Ectodermal cell (in vitro differentiated cells): Measurements from ENCODE around the gene PRR29.

Source experiments
- H3K27ac ChIP-seq: 2 replicates; pipeline ENCODE4 v1.7.0; 2013; ENCODE audit warnings: mild to moderate bottlenecking, low read depth, low read length; ENCODE audit not compliant: insufficient read depth, poor library complexity, severe bottlenecking
- H3K27me3 ChIP-seq: 2 replicates; pipeline ENCODE4 v1.7.0; 2013; ENCODE audit warnings: mild to moderate bottlenecking, low read length; ENCODE audit not compliant: insufficient read depth, control insufficient read depth, poor library complexity, severe bottlenecking
- H3K36me3 ChIP-seq: one replicate; pipeline ENCODE4 v1.7.0; 2013; ENCODE audit warnings: low read length; ENCODE audit not compliant: control insufficient read depth, insufficient read depth
- H3K4me1 ChIP-seq: one replicate; pipeline ENCODE4 v1.7.0; 2013; ENCODE audit warnings: low read length; ENCODE audit not compliant: control insufficient read depth, insufficient read depth
- H3K4me3 ChIP-seq: 2 replicates; pipeline ENCODE4 v1.7.0; 2013; ENCODE audit warnings: low read depth, low read length, control low read depth; ENCODE audit not compliant: insufficient read depth
- H3K9me3 ChIP-seq: 2 replicates; pipeline ENCODE4 v1.7.0; 2013; ENCODE audit warnings: mild to moderate bottlenecking, low read length, moderate library complexity; ENCODE audit not compliant: control insufficient read depth
- WGBS, 2 experiments: methylation state at CpG; one replicate each; pipeline ENCODE4 v1.1.7; 2013; ENCODE audit warnings: missing lambda C conversion rate in 2 of 2; 5-methylcytosine and 5-hydroxymethylcytosine counted together

Gene PRR29

DNA sequence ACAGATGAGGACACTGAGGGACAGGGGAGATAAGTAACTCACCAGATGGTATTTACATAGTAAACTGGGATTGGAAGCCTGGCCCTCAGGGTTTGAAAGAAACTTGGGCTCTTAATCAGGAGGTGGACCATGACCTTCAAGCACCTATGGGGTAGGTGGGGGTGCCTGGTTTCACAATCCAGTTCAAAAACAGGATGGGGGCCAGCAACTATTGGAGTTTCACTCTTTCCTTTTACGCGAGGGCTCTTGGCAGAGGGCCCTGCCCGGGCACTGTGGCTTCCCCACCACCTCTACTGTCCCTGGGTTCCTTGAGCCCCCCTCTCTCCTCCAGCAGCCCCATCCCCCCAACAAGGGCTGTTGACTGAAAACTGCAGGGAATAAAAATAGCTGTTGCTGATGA, 11.3 kb upstream of the PRR29 start:
- Histone ChIP-seq H3K4me3 (no peak overlapping the region), H3K36me3 (no peaks in the 10 kb centered on the region), H3K27ac (no peak overlapping the region), H3K27me3 (peaks cover 4% of the 10 kb centered on the region), H3K9me3 (peaks cover 2% of the 10 kb centered on the region), H3K4me1 (peaks cover 16% of the 10 kb centered on the region)
- WGBS, 2 experiments: 84 to 98% methylated on average over 3 of the region's 3 CpGs

GRCh38 chr17:63987221-63988126, 10.7 kb upstream of the PRR29 start:
- H3K4me3 ChIP-seq: no peak overlapping the region
- H3K4me1 ChIP-seq: peaks cover 16% of the 10 kb centered on the region
- H3K27me3 ChIP-seq: peaks cover 9% of the 10 kb centered on the region
- no peak overlapping the region for H3K27ac ChIP-seq
- no peaks in the 10 kb centered on the region for H3K36me3 ChIP-seq
- H3K9me3 ChIP-seq: no peaks in the 10 kb centered on the region
- 83 to 84% methylated on average over 18 of the region's 18 CpGs for WGBS, 2 experiments

- WGBS, 2 experiments: 90 to 91% methylated on average over 5 of the region's 5 CpGs
- peaks cover 12% of the 10 kb centered on the region for H3K27me3 ChIP-seq
- H3K36me3 ChIP-seq: no peaks in the 10 kb centered on the region
- H3K4me1 ChIP-seq: peaks cover 16% of the 10 kb centered on the region
- H3K9me3 ChIP-seq: no peaks in the 10 kb centered on the region
- no peak overlapping the region for H3K27ac ChIP-seq
- no peak overlapping the region for H3K4me3 ChIP-seq
Observed at GRCh38 chr17:63988127-63988478, 10.0 kb upstream of the PRR29 start.

- Histone ChIP-seq H3K27me3 (peaks cover 12% of the 10 kb centered on the region), H3K4me1 (peaks cover 16% of the 10 kb centered on the region), H3K36me3 (no peaks in the 10 kb centered on the region), H3K27ac (no peak overlapping the region), H3K9me3 (no peaks in the 10 kb centered on the region), H3K4me3 (no peak overlapping the region)
- WGBS, 2 experiments: 47 to 48% methylated on average over 35 of the region's 35 CpGs
Observed at GRCh38 chr17:63988741-63989621, 9.2 kb upstream of the PRR29 start.

GRCh38 chr17:63989622-63990345, 8.4 kb upstream of the PRR29 start:
- Histone ChIP-seq H3K36me3 (no peaks in the 10 kb centered on the region), H3K9me3 (no peaks in the 10 kb centered on the region), H3K4me1 (peaks cover 16% of the 10 kb centered on the region), H3K4me3 (no peak overlapping the region), H3K27ac (no peak overlapping the region), H3K27me3 (peaks cover 12% of the 10 kb centered on the region)
- WGBS, 2 experiments: 93% methylated on average over 21 of the region's 21 CpGs

DNA sequence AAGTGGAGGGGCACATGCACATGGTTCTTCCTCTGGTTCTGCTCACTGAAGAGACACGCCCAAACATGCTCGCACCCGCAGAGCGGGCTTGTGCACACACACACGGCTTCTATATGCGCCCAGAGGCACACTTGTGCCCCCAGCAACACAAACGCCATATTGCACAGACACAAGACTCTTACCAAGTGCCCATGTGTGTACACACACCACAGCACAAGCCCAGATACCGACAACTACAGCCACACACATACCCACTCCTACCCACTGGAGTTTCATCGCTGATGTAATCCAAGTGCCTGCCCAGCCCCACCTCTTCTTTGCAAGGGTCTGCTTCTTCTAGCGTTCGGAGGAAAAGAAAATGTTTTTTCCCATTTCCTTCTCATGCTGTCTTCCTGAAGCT, 6.5 kb upstream of the PRR29 start:
- no peaks in the 10 kb centered on the region for H3K36me3 ChIP-seq
- H3K9me3 ChIP-seq: no peaks in the 10 kb centered on the region
- 91 to 93% methylated on average over 11 of the region's 11 CpGs for WGBS, 2 experiments
- H3K4me3 ChIP-seq: no peak overlapping the region
- no peak overlapping the region for H3K27ac ChIP-seq
- peaks cover 15% of the 10 kb centered on the region for H3K27me3 ChIP-seq
- H3K4me1 ChIP-seq: peaks cover 16% of the 10 kb centered on the region

DNA sequence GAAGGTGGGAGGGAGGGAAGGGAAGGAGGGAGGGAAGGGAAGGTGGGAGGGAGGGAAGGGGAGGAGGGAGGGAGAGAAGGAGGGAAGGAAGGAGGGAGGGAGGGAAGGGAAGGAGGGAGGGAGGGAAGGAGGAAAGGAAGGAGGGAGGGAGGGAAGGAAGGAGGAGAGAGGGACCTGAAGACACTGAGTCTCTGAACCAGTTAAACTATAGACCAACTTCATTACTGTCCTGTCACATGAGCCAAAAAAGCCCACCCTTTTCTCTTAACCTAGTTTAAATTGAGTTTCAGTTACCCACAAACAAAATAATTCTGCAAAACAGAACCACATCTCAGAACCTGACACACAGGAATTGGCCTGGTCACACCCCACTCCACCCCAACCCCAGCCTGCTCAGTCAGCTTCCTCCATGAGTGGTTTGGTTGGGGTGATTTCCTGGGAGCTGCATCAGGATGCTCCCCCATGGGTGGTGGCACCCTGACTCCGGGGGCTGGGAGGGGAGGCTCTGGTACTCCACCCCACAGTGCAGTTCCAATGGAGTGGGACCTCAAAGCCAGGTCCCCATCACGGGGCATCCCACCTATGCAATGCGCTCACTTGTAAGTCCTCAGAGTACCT, 4.7 kb upstream of the PRR29 start:
- Histone ChIP-seq H3K4me3 (no peak overlapping the region), H3K27ac (no peak overlapping the region), H3K4me1 (peaks cover 16% of the 10 kb centered on the region), H3K9me3 (no peaks in the 10 kb centered on the region), H3K27me3 (peaks cover 33% of the 10 kb centered on the region), H3K36me3 (no peaks in the 10 kb centered on the region)
- WGBS, 2 experiments: 77 to 80% methylated on average over 3 of the region's 3 CpGs

GRCh38 chr17:63995626-63996025, 2.5 kb upstream of the PRR29 start:
- H3K36me3 ChIP-seq: no peaks in the 10 kb centered on the region
- no peak overlapping the region for H3K4me3 ChIP-seq
- no peaks in the 10 kb centered on the region for H3K9me3 ChIP-seq
- H3K4me1 ChIP-seq: peaks cover 3% of the 10 kb centered on the region
- 84 to 87% methylated on average over 3 of the region's 5 CpGs for WGBS, 2 experiments
- H3K27ac ChIP-seq: no peak overlapping the region
- peaks cover 45% of the 10 kb centered on the region for H3K27me3 ChIP-seq

- H3K27me3 ChIP-seq: peaks cover 41% of the 10 kb centered on the region
- WGBS, 2 experiments: 90 to 92% methylated on average over 11 of the region's 11 CpGs
- H3K27ac ChIP-seq: no peak overlapping the region
- H3K4me3 ChIP-seq: no peak overlapping the region
- no peaks in the 10 kb centered on the region for H3K36me3 ChIP-seq
- no peaks in the 10 kb centered on the region for H3K9me3 ChIP-seq
- H3K4me1 ChIP-seq: peaks cover 3% of the 10 kb centered on the region
Observed at GRCh38 chr17:63996430-63997182, 1.5 kb upstream of the PRR29 start.
